Measurements from ENCODE around the gene BICDL2. TPM values are rescaled to one million over a fixed set of nuclear protein-coding genes. Genes with fewer than 3 reads are reported as not detected.
A peak's percentile ranks its signal among the peaks of the same experiment; 100 is the strongest.

The BICDL2 gene
- total RNA-seq, 1 donor from 2014 or later, result 24.5 TPM

- FAIRE-seq, result no peak
- H3K27me3 ChIP-seq (ENCODE audit: control insufficient read depth, insufficient read depth, low read length), result peaks cover 2% of the 10 kb centered on the region
- TF ChIP-seq CTCF (IDR thresholded peaks at IDR 0.05; ENCODE audit: insufficient read depth, low read length, severe bottlenecking), result no peak
Observed at GRCh38 chr16:2982402-2982801, 54.3 kb downstream of the BICDL2 start.

DNA sequence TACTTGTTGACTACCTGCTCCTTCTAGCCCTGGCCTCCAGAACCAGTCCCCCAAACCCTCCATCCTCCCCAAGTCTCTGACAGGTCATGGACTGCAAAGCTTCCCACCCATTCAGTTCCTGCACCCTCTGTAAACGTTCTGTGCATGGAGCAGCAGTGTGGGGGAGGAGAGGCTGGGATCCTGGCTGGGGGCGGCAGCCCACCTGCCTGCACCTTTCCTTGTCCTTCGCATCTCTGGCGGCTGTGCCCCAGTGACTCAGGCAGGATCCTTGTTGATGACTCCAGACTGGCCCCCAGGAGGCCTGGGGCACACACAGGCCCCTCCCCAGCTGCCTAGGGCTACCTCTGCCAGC is 54.9 kb downstream of the BICDL2 start:
- DNase-seq (ENCODE audit: low read depth), result no peak
- Histone ChIP-seq H3K36me3 (ENCODE audit: control insufficient read depth, insufficient read depth, low read length) (no peaks in the 10 kb centered on the region), H3K27me3 (ENCODE audit: control insufficient read depth, insufficient read depth, low read length) (peaks cover 1% of the 10 kb centered on the region), H3K4me3 (ENCODE audit: low read depth, low read length) (no peak overlapping the region)
- TF ChIP-seq CTCF (IDR thresholded peaks at IDR 0.05; ENCODE audit: insufficient read depth, low read length, severe bottlenecking), result no peak
- no peak for FAIRE-seq

More at GRCh38 chr16:2982402-2982801, 54.3 kb downstream of the BICDL2 start:
- DNase-seq (ENCODE audit: low read depth), result no peak
- Histone ChIP-seq H3K4me3 (ENCODE audit: low read depth, low read length) (no peak overlapping the region), H3K36me3 (ENCODE audit: control insufficient read depth, insufficient read depth, low read length) (no peaks in the 10 kb centered on the region)

GRCh38 chr16:2981177-2981898 is 55.4 kb downstream of the BICDL2 start:
- H3K4me3 ChIP-seq (ENCODE audit: low read depth, low read length), result no peak overlapping the region
- H3K27me3 ChIP-seq (ENCODE audit: control insufficient read depth, insufficient read depth, low read length), result no peaks in the 10 kb centered on the region
- DNase-seq (ENCODE audit: low read depth) (no peak), FAIRE-seq (no peak)
- TF ChIP-seq CTCF (IDR thresholded peaks at IDR 0.05; ENCODE audit: insufficient read depth, low read length, severe bottlenecking), result no peak
- H3K36me3 ChIP-seq (ENCODE audit: control insufficient read depth, insufficient read depth, low read length), result no peaks in the 10 kb centered on the region

DNA sequence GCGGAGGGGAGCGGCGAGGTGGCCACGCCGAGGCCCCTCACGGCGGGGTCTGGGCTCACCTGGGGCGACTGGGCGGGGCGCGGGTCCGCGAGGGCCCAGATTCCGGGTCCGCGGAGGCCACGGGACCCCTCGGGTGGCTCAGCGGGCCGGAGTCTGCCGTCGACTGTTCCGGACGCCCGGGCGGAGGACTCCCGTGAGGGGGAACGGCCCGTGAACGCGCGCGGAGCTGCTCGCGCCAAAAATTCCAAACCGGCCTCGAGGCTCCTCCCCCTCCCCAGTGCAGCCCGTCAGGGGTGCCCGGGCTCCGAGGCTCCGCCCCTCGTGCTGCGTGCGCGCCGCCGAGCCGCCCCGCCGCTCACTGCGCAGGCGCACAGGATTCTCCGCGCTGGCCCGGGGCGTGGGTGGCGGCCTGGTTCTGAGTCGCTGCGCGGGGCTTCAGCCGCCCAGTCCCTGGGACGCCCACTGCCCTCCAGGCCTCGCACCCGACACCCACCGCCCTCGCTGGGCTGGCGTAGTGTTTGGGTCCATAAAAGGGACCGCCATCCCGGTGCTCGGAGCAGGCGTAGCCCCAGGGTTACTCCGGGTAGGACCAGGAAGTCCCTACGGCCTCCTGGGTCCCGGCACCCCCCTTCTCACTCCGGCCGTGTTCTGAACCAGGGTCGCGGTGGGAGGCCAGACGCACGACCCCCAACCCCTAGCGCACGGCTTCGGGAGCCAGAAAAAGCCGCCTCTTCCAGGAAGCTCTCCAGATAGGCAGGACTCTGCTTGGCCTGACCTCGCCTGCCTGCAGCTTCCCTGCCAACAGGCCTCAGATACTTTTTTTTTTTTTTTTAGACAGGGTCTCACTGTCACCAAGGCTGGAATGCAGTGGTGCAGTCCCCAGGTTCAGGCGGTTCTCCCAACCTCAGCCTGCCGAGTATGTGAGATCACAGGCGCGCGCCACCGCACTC is 56.2 kb downstream of the BICDL2 start, which contains the start of gene PKMYT1:
TSS of gene PKMYT1 (minus strand) at position 220 of the 950 bp plus-strand sequence. CDS start 789 bp downstream, outside the sequence.
- DNase-seq (ENCODE audit: low read depth) (peak; percentile 66), FAIRE-seq (no peak)
- H3K4me3 ChIP-seq (ENCODE audit: low read depth, low read length), result peak within 1 kb of the TSS; percentile 65
- TF ChIP-seq CTCF (IDR thresholded peaks at IDR 0.05; ENCODE audit: insufficient read depth, low read length, severe bottlenecking), result no peak
- no peaks in the 10 kb centered on the region for H3K27me3 ChIP-seq (ENCODE audit: control insufficient read depth, insufficient read depth, low read length)
- H3K36me3 ChIP-seq (ENCODE audit: control insufficient read depth, insufficient read depth, low read length), result no peaks in the 10 kb centered on the region

GRCh38 chr16:2979669-2980226 is 57.0 kb downstream of the BICDL2 start:
- FAIRE-seq (no peak), DNase-seq (ENCODE audit: low read depth) (no peak)
- TF ChIP-seq CTCF (IDR thresholded peaks at IDR 0.05; ENCODE audit: insufficient read depth, low read length, severe bottlenecking), result no peak
- no peaks in the 10 kb centered on the region for H3K27me3 ChIP-seq (ENCODE audit: control insufficient read depth, insufficient read depth, low read length)
- H3K36me3 ChIP-seq (ENCODE audit: control insufficient read depth, insufficient read depth, low read length), result no peaks in the 10 kb centered on the region
- peak overlapping the region; percentile 65 for H3K4me3 ChIP-seq (ENCODE audit: low read depth, low read length)

Other genes starting within 250 kb of the BICDL2 start
- gene PRSS33, start 249.4 kb downstream of the BICDL2 start, total RNA-seq, result not detected in 2 replicates
- not detected in 2 replicates for gene PRSS41, start 238.5 kb downstream of the BICDL2 start, total RNA-seq
- 2.8 and 4.5 TPM in 2 replicates for gene PRSS21, start 219.7 kb downstream of the BICDL2 start, total RNA-seq
- gene ZG16B, start 206.6 kb downstream of the BICDL2 start, total RNA-seq, result 0.53 and 0.90 TPM in 2 replicates
- gene PRSS22, start 178.8 kb downstream of the BICDL2 start, total RNA-seq, result 9.2 and 16.9 TPM in 2 replicates
- 63.7 and 76.0 TPM in 2 replicates for gene FLYWCH2, start 153.7 kb downstream of the BICDL2 start, total RNA-seq
- gene FLYWCH1, start 125.0 kb downstream of the BICDL2 start, total RNA-seq, result 41.9 and 96.5 TPM in 2 replicates
- 1.1 and 1.2 TPM in 2 replicates for gene KREMEN2, start 72.7 kb downstream of the BICDL2 start, total RNA-seq
- 5.3 and 5.5 TPM in 2 replicates for gene PAQR4, start 67.6 kb downstream of the BICDL2 start, total RNA-seq
- 0.26 and 0.51 TPM in 2 replicates for gene PKMYT1, start 56.5 kb downstream of the BICDL2 start, total RNA-seq
- gene CLDN9, start 24.0 kb downstream of the BICDL2 start, total RNA-seq, result under 0.01 and 0.13 TPM in 2 replicates
- gene CLDN6, start 18.8 kb downstream of the BICDL2 start, total RNA-seq, result not detected in 2 replicates
- gene TNFRSF12A, start 16.6 kb downstream of the BICDL2 start, total RNA-seq, result 440 and 686 TPM in 2 replicates
- gene HCFC1R1, start 13.0 kb downstream of the BICDL2 start, total RNA-seq, result 1.1 and 5.6 TPM in 2 replicates
- 23.7 and 28.4 TPM in 2 replicates for gene THOC6, start 12.9 kb downstream of the BICDL2 start, total RNA-seq
- gene MMP25, start 9.6 kb upstream of the BICDL2 start, total RNA-seq, result under 0.01 and 0.13 TPM in 2 replicates
- 0.53 and 2.8 TPM in 2 replicates for gene IL32, start 28.7 kb upstream of the BICDL2 start, total RNA-seq
- not detected in 2 replicates for gene ZSCAN10, start 62.4 kb upstream of the BICDL2 start, total RNA-seq
- 17.5 and 22.4 TPM in 2 replicates for gene ZNF205, start 75.6 kb upstream of the BICDL2 start, total RNA-seq
- 7.6 and 10.6 TPM in 2 replicates for gene ZNF213, start 98.1 kb upstream of the BICDL2 start, total RNA-seq
- not detected in 2 replicates for gene OR1F1, start 151.3 kb upstream of the BICDL2 start, total RNA-seq
- gene ZNF200, start 198.2 kb upstream of the BICDL2 start, total RNA-seq, result 9.5 and 9.9 TPM in 2 replicates
- not detected in 2 replicates for gene MEFV, start 219.7 kb upstream of the BICDL2 start, total RNA-seq
- gene ZNF263, start 246.5 kb upstream of the BICDL2 start, total RNA-seq, result 46.6 and 60.6 TPM in 2 replicates

All from bronchial epithelial cell (primary cell).